Stomach (tissue), 4 donors: ENCODE results near the gene NKIRAS1.

Experiments used
- EP300 ChIP-seq: sonication (generic); formaldehyde crosslinking; IDR thresholded peaks from one replicate; pipeline ENCODE4 v1.6.1; 2017; ENCODE audit warnings: antibody characterized with exemption
- POLR2A ChIP-seq, 4 donors: fragments of 450-650 bp; IDR thresholded peaks; one replicate each; pipeline ENCODE4 v1.6.1; 2016; ENCODE audit warnings: antibody characterized with exemption in 4 of 4, control low read depth in 2 of 4, mild to moderate bottlenecking in 1 of 4, moderate library complexity in 1 of 4
- POLR2AphosphoS5 ChIP-seq, 3 donors: sonication (generic); formaldehyde crosslinking; IDR thresholded peaks; one replicate each; pipeline ENCODE4 v1.6.1; 2016; ENCODE audit warnings: antibody characterized with exemption in 3 of 3
- TF ChIP-seq, protein P1 (sequence below), 7 experiments: fragments of 450-650 bp in 4 of 7; fragments of 200-600 bp in 3 of 7; sonication (generic) in 3 of 7; IDR thresholded peaks; one replicate each; pipeline ENCODE4 v1.5.1; 2016 to 2019; ENCODE audit warnings: antibody characterized with exemption in 7 of 7, control low read depth in 2 of 7, mild to moderate bottlenecking in 1 of 7

DNA sequence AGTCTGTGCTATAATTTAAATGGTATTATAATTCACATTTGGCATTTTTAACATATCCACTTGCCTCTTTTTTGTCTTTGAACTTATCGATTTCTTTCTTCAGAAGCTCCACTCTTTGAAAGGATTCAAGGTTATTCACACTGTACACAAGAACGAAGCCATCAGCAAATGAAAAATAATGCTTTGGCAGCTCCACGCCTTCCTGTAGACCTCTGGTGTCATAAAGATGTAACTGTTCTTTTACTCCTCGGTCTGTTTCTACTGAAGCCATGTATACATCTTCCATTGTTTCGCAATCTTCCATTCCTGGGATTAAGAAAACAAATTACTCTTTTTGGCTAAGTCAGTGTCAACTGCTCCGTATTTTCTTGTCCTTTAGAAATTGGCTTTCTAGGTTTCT is 16.0 kb downstream of the NKIRAS1 start:
- no peak for TF ChIP-seq POLR2A (IDR thresholded peaks at IDR 0.05)
- TF ChIP-seq, protein P1, sequence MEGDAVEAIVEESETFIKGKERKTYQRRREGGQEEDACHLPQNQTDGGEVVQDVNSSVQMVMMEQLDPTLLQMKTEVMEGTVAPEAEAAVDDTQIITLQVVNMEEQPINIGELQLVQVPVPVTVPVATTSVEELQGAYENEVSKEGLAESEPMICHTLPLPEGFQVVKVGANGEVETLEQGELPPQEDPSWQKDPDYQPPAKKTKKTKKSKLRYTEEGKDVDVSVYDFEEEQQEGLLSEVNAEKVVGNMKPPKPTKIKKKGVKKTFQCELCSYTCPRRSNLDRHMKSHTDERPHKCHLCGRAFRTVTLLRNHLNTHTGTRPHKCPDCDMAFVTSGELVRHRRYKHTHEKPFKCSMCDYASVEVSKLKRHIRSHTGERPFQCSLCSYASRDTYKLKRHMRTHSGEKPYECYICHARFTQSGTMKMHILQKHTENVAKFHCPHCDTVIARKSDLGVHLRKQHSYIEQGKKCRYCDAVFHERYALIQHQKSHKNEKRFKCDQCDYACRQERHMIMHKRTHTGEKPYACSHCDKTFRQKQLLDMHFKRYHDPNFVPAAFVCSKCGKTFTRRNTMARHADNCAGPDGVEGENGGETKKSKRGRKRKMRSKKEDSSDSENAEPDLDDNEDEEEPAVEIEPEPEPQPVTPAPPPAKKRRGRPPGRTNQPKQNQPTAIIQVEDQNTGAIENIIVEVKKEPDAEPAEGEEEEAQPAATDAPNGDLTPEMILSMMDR (IDR thresholded peaks at IDR 0.05) = no peak
- TF ChIP-seq POLR2AphosphoS5 (IDR thresholded peaks at IDR 0.05) = no peak
- TF ChIP-seq EP300 = no peak
